NCI-H1694 (cell line): ENCODE measurements around the gene CUL2.
"Not testable (repeated sequence)": the region's sequence is repeated elsewhere in the genome, so short reads cannot be mapped to it uniquely, and the experiment has no call there.

ENCODE experiments used
- DNase-seq: peaks from one replicate; lab custom pipeline; 2025; lab: John Stamatoyannopoulos, UW

The CUL2 gene

GRCh38 chr10:35079763-35080162, 10.4 kb downstream of the CUL2 start:
- no peak for DNase-seq

GRCh38 chr10:35079265-35079664, 10.9 kb downstream of the CUL2 start:
- no peak for DNase-seq

- no peak for DNase-seq
Observed at GRCh38 chr10:35075228-35075627, 14.9 kb downstream of the CUL2 start.

GRCh38 chr10:35074266-35074665, 15.9 kb downstream of the CUL2 start:
- no peak for DNase-seq

- no peak for DNase-seq
Observed at GRCh38 chr10:35070521-35070920, 19.6 kb downstream of the CUL2 start.

GRCh38 chr10:35063837-35064454, 26.2 kb downstream of the CUL2 start:
- DNase-seq = no peak

GRCh38 chr10:35059481-35059880, 30.7 kb downstream of the CUL2 start:
- no peak for DNase-seq

- DNase-seq = no peak
Observed at GRCh38 chr10:35058686-35059085, 31.5 kb downstream of the CUL2 start.

GRCh38 chr10:35058134-35058533, 32.0 kb downstream of the CUL2 start:
- DNase-seq = no peak

GRCh38 chr10:35056686-35057085, 33.5 kb downstream of the CUL2 start:
- DNase-seq = no peak

- no peak for DNase-seq
Observed at GRCh38 chr10:35056133-35056532, 34.0 kb downstream of the CUL2 start.

- DNase-seq = no peak
Observed at GRCh38 chr10:35050568-35050967, 39.6 kb downstream of the CUL2 start.

- DNase-seq = no peak
Observed at GRCh38 chr10:35046074-35046473, 44.1 kb downstream of the CUL2 start.

GRCh38 chr10:35045275-35045674, 44.9 kb downstream of the CUL2 start:
- DNase-seq = not testable (repeated sequence)

- no peak for DNase-seq
Observed at GRCh38 chr10:35043796-35044344, 46.3 kb downstream of the CUL2 start.

GRCh38 chr10:35042783-35043182, 47.4 kb downstream of the CUL2 start:
- no peak for DNase-seq

GRCh38 chr10:35041502-35041879, 48.6 kb downstream of the CUL2 start:
- no peak for DNase-seq

- DNase-seq = no peak
Observed at GRCh38 chr10:35040760-35041501, 49.2 kb downstream of the CUL2 start.

GRCh38 chr10:35037104-35037503, 53.0 kb downstream of the CUL2 start:
- DNase-seq = no peak

GRCh38 chr10:35035606-35036005, 54.5 kb downstream of the CUL2 start:
- DNase-seq = no peak

- DNase-seq = peak; percentile 7
Observed at GRCh38 chr10:35027567-35027966, 62.6 kb downstream of the CUL2 start.

GRCh38 chr10:35025916-35026315, 64.2 kb downstream of the CUL2 start:
- DNase-seq = no peak

GRCh38 chr10:35020481-35020880, 69.7 kb downstream of the CUL2 start:
- no peak for DNase-seq
